A549 (cell line): ENCODE results near the gene TRNT1. TPM values are rescaled to one million over a fixed set of nuclear protein-coding genes. Genes with fewer than 3 reads are reported as not detected.

ENCODE experiments used
- ATAC-seq, 2 experiments: fragments of 200-7000 bp in 1 of 2; fragments of >200 bp in 1 of 2; cut with Nextera tagmentation in 1 of 2; cut with Tn5 transposase in 1 of 2; 3 replicates each; pipeline versions ENCODE4 v1.8.0 to v1.9.1; 2018 to 2020; ENCODE audit warnings: mild to moderate bottlenecking in 1 of 2, moderate library complexity in 1 of 2
- CTCF ChIA-PET: fragments of 300-600 bp; sonication (Branson Sonifier 250); formaldehyde crosslinking; extraction: SDS; loops from one replicate; lab custom pipeline; 2021; ENCODE audit warnings: antibody characterized with exemption, inconsistent platforms; lab: Yijun Ruan, JAX
- POLR2A ChIA-PET: fragments of 350-600 bp; formaldehyde crosslinking; extraction: SDS; loops from one replicate; lab custom pipeline; 2021; ENCODE audit warnings: antibody characterized with exemption, inconsistent platforms; lab: Yijun Ruan, JAX
- DNase-seq, 2 experiments: peaks; one replicate each; pipeline versions ENCODE4 v3.0.0 to v3.0.0-alpha.2; 2011 to 2016; ENCODE audit warnings: low read depth in 1 of 2, low spot score in 1 of 2
- FAIRE-seq: peaks from 2 replicates; lab custom pipeline; 2011; peaks lifted over from hg19 to GRCh38; lab: Jason Lieb, UNC
- H3K27ac ChIP-seq, 2 experiments: fragments of >200 bp; sonication (Bioruptor Twin); formaldehyde crosslinking; 3 replicates each; pipeline ENCODE4 v1.5.1; 2016 to 2017
- H3K4me1 ChIP-seq: fragments of >200 bp; sonication (Bioruptor Twin); formaldehyde crosslinking; 3 replicates; pipeline ENCODE4 v1.6.1; 2016
- H3K4me2 ChIP-seq: fragments of >200 bp; sonication (Bioruptor Twin); formaldehyde crosslinking; 3 replicates; pipeline ENCODE4 v1.6.1; 2016
- H3K4me3 ChIP-seq: fragments of >200 bp; sonication (Bioruptor Twin); formaldehyde crosslinking; 3 replicates; pipeline ENCODE4 v1.5.1; 2016
- H3K9me3 ChIP-seq: fragments of >200 bp; sonication (Bioruptor Twin); formaldehyde crosslinking; 3 replicates; pipeline ENCODE4 v1.6.1; 2016
- CBX8 ChIP-seq: fragments of 200-600 bp; sonication (generic); IDR thresholded peaks from 2 replicates; pipeline ENCODE4 v1.6.1; 2016
- E2F6 ChIP-seq: IDR thresholded peaks from 2 replicates; pipeline ENCODE4 v1.6.1; 2012; ENCODE audit warnings: low read depth, borderline replicate concordance
- EHMT2 ChIP-seq: fragments of 200-600 bp; sonication (generic); IDR thresholded peaks from 2 replicates; pipeline ENCODE4 v1.6.1; 2016; ENCODE audit warnings: antibody characterized with exemption, low read depth, mild to moderate bottlenecking, moderate library complexity
- FOSL2 ChIP-seq, 2 experiments: fragments of 450-650 bp in 1 of 2; fragments of >200 bp in 1 of 2; sonication (Bioruptor Twin) in 1 of 2; formaldehyde crosslinking; IDR thresholded peaks; 2 replicates each; pipeline versions ENCODE4 v1.5.0 to v1.6.1; 2016 to 2020; ENCODE audit warnings: mild to moderate bottlenecking in 1 of 2, moderate library complexity in 1 of 2
- HDAC2 ChIP-seq: fragments of 200-600 bp; sonication (generic); IDR thresholded peaks from 2 replicates; pipeline ENCODE4 v1.6.1; 2016
- HEYL ChIP-seq: fragments of 250-450 bp; sonication (Bioruptor Pico); IDR thresholded peaks from 2 replicates; pipeline ENCODE4 v1.8.0; 2021; ENCODE audit warnings: mild to moderate bottlenecking, moderate library complexity
- HOXA7 ChIP-seq: fragments of 250-450 bp; sonication (Bioruptor Pico); IDR thresholded peaks from 2 replicates; pipeline ENCODE4 v1.5.0; 2020; ENCODE audit warnings: mild to moderate bottlenecking, moderate library complexity
- MAZ ChIP-seq: fragments of 150-350 bp; IDR thresholded peaks from 2 replicates; pipeline ENCODE4 v1.6.1; 2014; ENCODE audit warnings: antibody characterized with exemption, low read depth, low read length, borderline replicate concordance
- NPAS2 ChIP-seq: fragments of 250-450 bp; sonication (Bioruptor Pico); IDR thresholded peaks from 2 replicates; pipeline ENCODE4 v1.8.0; 2022; ENCODE audit warnings: mild to moderate bottlenecking, moderate library complexity, borderline replicate concordance
- RCOR1 ChIP-seq: fragments of 150-350 bp; IDR thresholded peaks from 2 replicates; pipeline ENCODE4 v1.6.1; 2014; ENCODE audit warnings: antibody characterized with exemption, low read length, low read depth
- RNF2 ChIP-seq: fragments of 200-600 bp; sonication (generic); IDR thresholded peaks from 2 replicates; pipeline ENCODE4 v1.6.1; 2016; ENCODE audit warnings: low read depth, mild to moderate bottlenecking, antibody characterized with exemption, moderate library complexity, borderline replicate concordance
- TP53 ChIP-seq: fragments of 250-450 bp; sonication (Bioruptor Pico); IDR thresholded peaks from 2 replicates; pipeline ENCODE4 v1.5.0; 2021; ENCODE audit warnings: mild to moderate bottlenecking, moderate library complexity
- USF2 ChIP-seq: fragments of 450-650 bp; IDR thresholded peaks from 2 replicates; pipeline ENCODE4 v1.6.1; 2014; ENCODE audit warnings: antibody characterized with exemption
- ZFP36 ChIP-seq: fragments of 450-650 bp; IDR thresholded peaks from 2 replicates; pipeline ENCODE4 v1.6.1; 2014; ENCODE audit warnings: borderline replicate concordance; ENCODE audit not compliant: partially characterized antibody
- WGBS: methylation state at CpG from one replicate; pipeline ENCODE4 v1.1.6; 2017; ENCODE audit errors: missing lambda C conversion rate; 5-methylcytosine and 5-hydroxymethylcytosine counted together
- polyA plus RNA-seq, 4 experiments: library from polyadenylated mRNA; depleted of rRNA in 3 of 4; stranded (reverse); fragments of >200 nt; fragmentation: RNase III in 1 of 4; extraction: RNeasy Plus Mini Kit Qiagen cat#74134 plus additional on column Dnase treatment in 1 of 4; gene quantifications; 2 replicates in 3 of 4; 3 replicates in 1 of 4; pipeline ENCODE4 v1.2.3, GENCODE V29; 2011 to 2017
- TF ChIP-seq, protein P1 (sequence below): fragments of 250-450 bp; sonication (Bioruptor Pico); IDR thresholded peaks from 2 replicates; pipeline ENCODE4 v1.5.0; 2021; ENCODE audit warnings: mild to moderate bottlenecking, moderate library complexity, borderline replicate concordance
- TF ChIP-seq, protein P2 (sequence below): fragments of >200 bp; sonication (Bioruptor Twin); formaldehyde crosslinking; IDR thresholded peaks from 3 replicates; pipeline ENCODE4 v1.5.1; 2016
- TF ChIP-seq, protein P3 (sequence below): fragments of >200 bp; sonication (Bioruptor Twin); formaldehyde crosslinking; IDR thresholded peaks from 2 replicates; pipeline ENCODE4 v1.6.1; 2016

TRNT1 gene
- polyA plus RNA-seq, 2 of the 4 experiments (the other 2 are of a cell fraction): 25.7 to 32.0 TPM

GRCh38 chr3:3089017-3089416 is 37.7 kb upstream of the TRNT1 start:
- H3K9me3 ChIP-seq: no peaks in the 10 kb centered on the region
- no peak overlapping the region for H3K27ac ChIP-seq
- DNase-seq: no peak
- ChIA-PET POLR2A (no interaction called here), CTCF (no interaction called here)
- H3K4me1 ChIP-seq: no peaks in the 10 kb centered on the region
- TF ChIP-seq MAZ (no peak), TP53 (CRISPR knock-in tag) (no peak)
- no peak overlapping the region for H3K4me2 ChIP-seq
- FAIRE-seq: no peak
- no peak overlapping the region for H3K4me3 ChIP-seq
- ATAC-seq: no peak
- WGBS: 15% methylated on average over 4 of the region's 4 CpGs

- 23% methylated on average over 4 of the region's 4 CpGs for WGBS
- Histone ChIP-seq H3K9me3 (no peaks in the 10 kb centered on the region), H3K4me2 (no peak overlapping the region), H3K4me3 (no peak overlapping the region), H3K27ac (no peak overlapping the region)
- CTCF ChIA-PET: no interaction called here
- DNase-seq (no peak), ATAC-seq (no peak)
- no peak for TF ChIP-seq USF2
- no peak for TF ChIP-seq FOSL2 (IDR thresholded peaks at IDR 0.05)
- TF ChIP-seq FOSL2 (CRISPR knock-in tag; IDR thresholded peaks at IDR 0.05): no peak
- TF ChIP-seq NPAS2 (CRISPR knock-in tag): no peak
- TF ChIP-seq, protein P1, sequence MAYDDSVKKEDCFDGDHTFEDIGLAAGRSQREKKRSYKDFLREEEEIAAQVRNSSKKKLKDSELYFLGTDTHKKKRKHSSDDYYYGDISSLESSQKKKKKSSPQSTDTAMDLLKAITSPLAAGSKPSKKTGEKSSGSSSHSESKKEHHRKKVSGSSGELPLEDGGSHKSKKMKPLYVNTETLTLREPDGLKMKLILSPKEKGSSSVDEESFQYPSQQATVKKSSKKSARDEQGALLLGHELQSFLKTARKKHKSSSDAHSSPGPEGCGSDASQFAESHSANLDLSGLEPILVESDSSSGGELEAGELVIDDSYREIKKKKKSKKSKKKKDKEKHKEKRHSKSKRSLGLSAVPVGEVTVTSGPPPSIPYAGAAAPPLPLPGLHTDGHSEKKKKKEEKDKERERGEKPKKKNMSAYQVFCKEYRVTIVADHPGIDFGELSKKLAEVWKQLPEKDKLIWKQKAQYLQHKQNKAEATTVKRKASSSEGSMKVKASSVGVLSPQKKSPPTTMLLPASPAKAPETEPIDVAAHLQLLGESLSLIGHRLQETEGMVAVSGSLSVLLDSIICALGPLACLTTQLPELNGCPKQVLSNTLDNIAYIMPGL: no peak
- TF ChIP-seq HEYL (CRISPR knock-in tag): no peak
- no peak for TF ChIP-seq HOXA7 (CRISPR knock-in tag)
- no peak for TF ChIP-seq RNF2
- TF ChIP-seq E2F6: no peak
- TF ChIP-seq, protein P2, sequence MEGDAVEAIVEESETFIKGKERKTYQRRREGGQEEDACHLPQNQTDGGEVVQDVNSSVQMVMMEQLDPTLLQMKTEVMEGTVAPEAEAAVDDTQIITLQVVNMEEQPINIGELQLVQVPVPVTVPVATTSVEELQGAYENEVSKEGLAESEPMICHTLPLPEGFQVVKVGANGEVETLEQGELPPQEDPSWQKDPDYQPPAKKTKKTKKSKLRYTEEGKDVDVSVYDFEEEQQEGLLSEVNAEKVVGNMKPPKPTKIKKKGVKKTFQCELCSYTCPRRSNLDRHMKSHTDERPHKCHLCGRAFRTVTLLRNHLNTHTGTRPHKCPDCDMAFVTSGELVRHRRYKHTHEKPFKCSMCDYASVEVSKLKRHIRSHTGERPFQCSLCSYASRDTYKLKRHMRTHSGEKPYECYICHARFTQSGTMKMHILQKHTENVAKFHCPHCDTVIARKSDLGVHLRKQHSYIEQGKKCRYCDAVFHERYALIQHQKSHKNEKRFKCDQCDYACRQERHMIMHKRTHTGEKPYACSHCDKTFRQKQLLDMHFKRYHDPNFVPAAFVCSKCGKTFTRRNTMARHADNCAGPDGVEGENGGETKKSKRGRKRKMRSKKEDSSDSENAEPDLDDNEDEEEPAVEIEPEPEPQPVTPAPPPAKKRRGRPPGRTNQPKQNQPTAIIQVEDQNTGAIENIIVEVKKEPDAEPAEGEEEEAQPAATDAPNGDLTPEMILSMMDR: no peak
- TF ChIP-seq, protein P3, sequence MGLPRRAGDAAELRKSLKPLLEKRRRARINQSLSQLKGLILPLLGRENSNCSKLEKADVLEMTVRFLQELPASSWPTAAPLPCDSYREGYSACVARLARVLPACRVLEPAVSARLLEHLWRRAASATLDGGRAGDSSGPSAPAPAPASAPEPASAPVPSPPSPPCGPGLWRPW: no peak
- TF ChIP-seq HDAC2: no peak
- TF ChIP-seq RCOR1: no peak
- no peak for TF ChIP-seq CBX8
- no peak for TF ChIP-seq ZFP36
- no peak for TF ChIP-seq EHMT2
- TF ChIP-seq, all 56 proteins: peak for 0
- POLR2A ChIA-PET: no interaction called here
- FAIRE-seq: no peak
- no peaks in the 10 kb centered on the region for H3K4me1 ChIP-seq
Measured at GRCh38 chr3:3097958-3098357, 28.8 kb upstream of the TRNT1 start.
